GM23338 (cell line): ENCODE results near the gene ARHGEF19. TPM values are rescaled to one million over a fixed set of nuclear protein-coding genes. Genes with fewer than 3 reads are reported as not detected.
A peak's percentile ranks its signal among the peaks of the same experiment; 100 is the strongest.

Source experiments
- ATAC-seq: fragments of 200-7000 bp; cut with Tn5 transposase; 3 replicates; pipeline ENCODE4 v1.9.1; 2020
- DNase-seq: peaks from one replicate; pipeline ENCODE4 v3.0.0-alpha.2; 2015; ENCODE audit warnings: low spot score
- H2AFZ ChIP-seq: fragments of 200-600 bp; sonication (generic); 2 replicates; pipeline ENCODE4 v1.8.0; 2016; ENCODE audit warnings: antibody characterized with exemption, mild to moderate bottlenecking, moderate library complexity
- H3F3A ChIP-seq: fragments of 200-600 bp; sonication (generic); replicated peaks from 2 replicates; pipeline ENCODE4 v1.8.0; 2017; ENCODE audit warnings: antibody characterized with exemption, mixed run types, low read depth
- H3K27ac ChIP-seq: fragments of 200-600 bp; sonication (generic); 2 replicates; pipeline ENCODE4 v1.6.1; 2016; ENCODE audit warnings: low read depth
- H3K27me3 ChIP-seq: fragments of 200-600 bp; sonication (generic); 2 replicates; pipeline ENCODE4 v1.8.0; 2016; ENCODE audit warnings: mild to moderate bottlenecking, mixed run types, moderate library complexity; ENCODE audit not compliant: insufficient read depth
- H3K36me3 ChIP-seq: fragments of 200-600 bp; sonication (generic); 2 replicates; pipeline ENCODE4 v1.8.0; 2016; ENCODE audit warnings: mild to moderate bottlenecking; ENCODE audit not compliant: insufficient read depth
- H3K4me1 ChIP-seq: fragments of 200-600 bp; sonication (generic); 2 replicates; pipeline ENCODE4 v1.8.0; 2016; ENCODE audit warnings: mild to moderate bottlenecking, moderate library complexity; ENCODE audit not compliant: insufficient read depth
- H3K4me2 ChIP-seq: fragments of 200-600 bp; sonication (generic); 2 replicates; pipeline ENCODE4 v1.7.1; 2017; ENCODE audit warnings: mixed run types
- H3K4me3 ChIP-seq: fragments of 200-600 bp; sonication (generic); 2 replicates; pipeline ENCODE4 v1.6.1; 2016; ENCODE audit warnings: mixed run types
- H3K79me2 ChIP-seq: fragments of 200-600 bp; sonication (generic); replicated peaks from 2 replicates; pipeline ENCODE4 v1.8.0; 2017; ENCODE audit warnings: mild to moderate bottlenecking; ENCODE audit not compliant: insufficient read depth
- H3K9me2 ChIP-seq: fragments of 200-600 bp; sonication (generic); 2 replicates; pipeline ENCODE4 v1.8.0; 2017; ENCODE audit not compliant: insufficient read depth
- H4K20me1 ChIP-seq: fragments of 200-600 bp; sonication (generic); replicated peaks from 2 replicates; pipeline ENCODE4 v1.8.0; 2017; ENCODE audit warnings: mild to moderate bottlenecking; ENCODE audit not compliant: insufficient read depth
- H3K27ac Mint-ChIP-seq: 2 replicates; pipeline ENCODE4 v1.8.0; 2020; ENCODE audit warnings: inconsistent platforms, mild to moderate bottlenecking, moderate library complexity, mixed read lengths
- H3K27me3 Mint-ChIP-seq: 3 replicates; pipeline ENCODE4 v1.8.0; 2022; ENCODE audit warnings: low read depth, mild to moderate bottlenecking, moderate library complexity, mixed read lengths, inconsistent platforms; ENCODE audit not compliant: insufficient read depth, poor library complexity
- H3K36me3 Mint-ChIP-seq: 3 replicates; pipeline ENCODE4 v1.8.0; 2021; ENCODE audit warnings: low read depth, mild to moderate bottlenecking, inconsistent platforms, moderate library complexity, mixed read lengths
- H3K4me1 Mint-ChIP-seq: 3 replicates; pipeline ENCODE4 v1.8.0; 2020; ENCODE audit warnings: mild to moderate bottlenecking, inconsistent platforms, mixed read lengths
- H3K4me3 Mint-ChIP-seq: 3 replicates; pipeline ENCODE4 v1.8.0; 2021; ENCODE audit warnings: moderate library complexity, mild to moderate bottlenecking, inconsistent platforms, mixed read lengths
- H3K9me3 Mint-ChIP-seq: 3 replicates; pipeline ENCODE4 v1.8.0; 2020; ENCODE audit warnings: moderate library complexity, mild to moderate bottlenecking, inconsistent platforms, mixed read lengths
- CREB1 ChIP-seq: fragments of 250-450 bp; sonication (Bioruptor Pico); IDR thresholded peaks from 2 replicates; pipeline ENCODE4 v1.5.0; 2020; ENCODE audit warnings: low read depth, mild to moderate bottlenecking, moderate library complexity
- JUNB ChIP-seq: IDR thresholded peaks from one replicate; pipeline ENCODE4 v1.6.1; 2016; ENCODE audit warnings: antibody characterized with exemption; ENCODE audit not compliant: unreplicated experiment
- NANOG ChIP-seq: IDR thresholded peaks from 2 replicates; pipeline ENCODE4 v1.6.1; 2016; ENCODE audit warnings: antibody characterized with exemption, borderline replicate concordance
- STAT1 ChIP-seq: IDR thresholded peaks from one replicate; pipeline ENCODE4 v1.6.1; 2016; ENCODE audit warnings: antibody characterized with exemption; ENCODE audit not compliant: unreplicated experiment
- ZNF114 ChIP-seq: fragments of 250-450 bp; sonication (Bioruptor Pico); IDR thresholded peaks from 2 replicates; pipeline ENCODE4 v1.5.0; 2020; ENCODE audit warnings: mild to moderate bottlenecking, moderate library complexity
- ZNF462 ChIP-seq: fragments of 250-450 bp; sonication (Bioruptor Pico); IDR thresholded peaks from 2 replicates; pipeline ENCODE4 v1.5.0; 2020; ENCODE audit warnings: mild to moderate bottlenecking, moderate library complexity
- polyA plus RNA-seq: library from polyadenylated mRNA; unstranded; fragments of >200 nt; fragmentation: Nextera tagmentation; extraction: Ambion mirVana; gene quantifications from 2 replicates; pipeline ENCODE4 v1.2.1, GENCODE V29; 2016
- total RNA-seq: library from RNA; depleted of rRNA; stranded (reverse); fragments of >200 nt; shearing (Covaris generic); gene quantifications from 2 replicates; pipeline ENCODE4 v1.2.3, GENCODE V29; 2014

The ARHGEF19 gene
- total and polyA plus RNA-seq, 2 experiments from 2014 or later, result 19.5 to 46.4 TPM

GRCh38 chr1:16189003-16189402, 23.4 kb downstream of the ARHGEF19 start:
- DNase-seq, result no peak
- Histone ChIP-seq H4K20me1 (no peaks in the 10 kb centered on the region), H3K27me3 (no peaks in the 10 kb centered on the region), H3F3A (no peaks in the 10 kb centered on the region), H3K4me3 (no peak overlapping the region), H3K4me2 (no peak overlapping the region), H3K4me1 (no peaks in the 10 kb centered on the region; the same call in 1 of the 2 replicates), H2AFZ (0 out of 2 replicates have a peak overlapping the region, but pooled peaks have one; percentile 28), H3K36me3 (no peaks in the 10 kb centered on the region), H3K27ac (no peak overlapping the region), H3K79me2 (no peaks in the 10 kb centered on the region), H3K9me2 (no peaks in the 10 kb centered on the region)
- no peaks in the 10 kb centered on the region for H3K9me3 Mint-ChIP-seq
- peaks cover 4% of the 10 kb centered on the region for H3K27me3 Mint-ChIP-seq
- H3K27ac Mint-ChIP-seq, result no peak overlapping the region
- ATAC-seq, result no peak
- H3K4me3 Mint-ChIP-seq, result no peak overlapping the region
- no peaks in the 10 kb centered on the region; the same call in 2 of the 3 replicates for H3K4me1 Mint-ChIP-seq
- TF ChIP-seq JUNB (no peak), CREB1 (CRISPR knock-in tag) (no peak), NANOG (no peak), STAT1 (no peak), ZNF462 (CRISPR knock-in tag) (no peak), ZNF114 (CRISPR knock-in tag) (no peak)
- no peaks in the 10 kb centered on the region for H3K36me3 Mint-ChIP-seq
